GM19372 (cell line): ENCODE measurements around the gene TES.
A peak's percentile ranks its signal among the peaks of the same experiment; 100 is the strongest.

Source experiments
- ATAC-seq: cut with Tn5 transposase; IDR thresholded peaks from one replicate; pipeline ENCODE4 v1.9.1; 2021; ENCODE audit warnings: mild to moderate bottlenecking, low read depth, moderate library complexity; ENCODE audit not compliant: unreplicated experiment

Gene TES

GRCh38 chr7:116193329-116194087 is 16.8 kb upstream of the TES start:
- ATAC-seq: no peak

GRCh38 chr7:116194115-116194514 is 16.2 kb upstream of the TES start:
- ATAC-seq: no peak

GRCh38 chr7:116195451-116195850 is 14.9 kb upstream of the TES start:
- no peak for ATAC-seq

DNA sequence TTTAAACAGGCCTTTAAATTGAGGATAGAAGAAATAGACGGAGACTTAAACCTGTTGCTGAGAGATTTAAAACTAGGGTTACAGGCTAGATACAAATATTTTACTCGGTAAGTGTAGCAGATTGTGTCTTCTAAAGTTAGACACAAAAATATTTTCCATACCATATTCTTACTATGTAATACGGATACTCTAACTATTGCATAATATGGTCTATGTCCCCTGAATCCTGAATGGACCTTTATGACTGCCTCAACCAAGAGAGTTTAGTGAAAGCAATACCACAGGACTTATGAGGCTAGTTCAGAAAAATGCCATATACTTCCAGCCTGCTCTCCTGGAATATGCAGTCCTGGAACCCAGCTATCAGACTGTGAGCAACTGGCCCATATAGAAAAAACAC is 13.4 kb upstream of the TES start:
- ATAC-seq: no peak

DNA sequence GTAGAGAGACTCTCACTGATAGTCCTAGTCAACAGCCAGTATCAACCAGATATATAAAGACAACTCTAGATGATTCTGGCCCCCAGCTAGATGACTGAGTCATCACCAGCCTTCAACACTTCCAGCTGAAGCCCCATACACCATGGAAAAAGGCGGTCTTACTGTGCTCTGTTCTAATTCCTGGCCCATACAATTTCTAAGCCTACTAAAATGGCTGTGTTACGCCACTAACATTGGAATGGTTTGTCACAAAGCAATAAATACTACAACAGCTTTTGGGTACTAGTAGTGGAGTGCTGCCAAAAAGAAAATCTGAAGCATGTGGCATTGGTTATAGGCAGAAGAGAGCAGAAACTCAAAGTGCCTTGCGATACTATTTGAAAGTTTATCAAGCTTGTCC is 13.0 kb upstream of the TES start:
- ATAC-seq: no peak

GRCh38 chr7:116198748-116199410 is 11.5 kb upstream of the TES start:
- no peak for ATAC-seq

DNA sequence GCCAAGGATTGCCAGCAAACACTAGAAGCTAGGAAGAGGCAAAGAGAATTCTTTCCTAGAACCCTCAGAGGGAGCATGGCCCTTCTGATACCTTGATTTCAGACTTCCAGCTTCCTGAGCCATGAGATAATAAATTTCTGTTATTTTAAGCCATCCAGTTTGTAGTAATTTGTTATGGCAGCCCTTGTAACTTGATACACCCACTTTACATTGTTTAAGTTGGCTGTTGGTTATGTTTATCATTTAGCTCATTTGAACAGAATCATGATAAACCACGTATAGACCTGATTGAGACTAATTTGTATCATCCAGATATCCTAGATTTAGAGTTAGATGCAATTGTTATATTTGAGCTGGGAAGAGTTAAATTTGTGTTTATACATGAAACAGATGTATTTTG is 9.4 kb upstream of the TES start:
- no peak for ATAC-seq

- ATAC-seq: no peak
These were observed 4.2 kb upstream of the TES start for GRCh38 chr7:116206141-116206540.

- ATAC-seq: no peak
These were observed 1.4 kb upstream of the TES start for GRCh38 chr7:116208919-116209318.

- no peak for ATAC-seq
These were observed 723 bp upstream of the TES start for GRCh38 chr7:116209561-116210070.

DNA sequence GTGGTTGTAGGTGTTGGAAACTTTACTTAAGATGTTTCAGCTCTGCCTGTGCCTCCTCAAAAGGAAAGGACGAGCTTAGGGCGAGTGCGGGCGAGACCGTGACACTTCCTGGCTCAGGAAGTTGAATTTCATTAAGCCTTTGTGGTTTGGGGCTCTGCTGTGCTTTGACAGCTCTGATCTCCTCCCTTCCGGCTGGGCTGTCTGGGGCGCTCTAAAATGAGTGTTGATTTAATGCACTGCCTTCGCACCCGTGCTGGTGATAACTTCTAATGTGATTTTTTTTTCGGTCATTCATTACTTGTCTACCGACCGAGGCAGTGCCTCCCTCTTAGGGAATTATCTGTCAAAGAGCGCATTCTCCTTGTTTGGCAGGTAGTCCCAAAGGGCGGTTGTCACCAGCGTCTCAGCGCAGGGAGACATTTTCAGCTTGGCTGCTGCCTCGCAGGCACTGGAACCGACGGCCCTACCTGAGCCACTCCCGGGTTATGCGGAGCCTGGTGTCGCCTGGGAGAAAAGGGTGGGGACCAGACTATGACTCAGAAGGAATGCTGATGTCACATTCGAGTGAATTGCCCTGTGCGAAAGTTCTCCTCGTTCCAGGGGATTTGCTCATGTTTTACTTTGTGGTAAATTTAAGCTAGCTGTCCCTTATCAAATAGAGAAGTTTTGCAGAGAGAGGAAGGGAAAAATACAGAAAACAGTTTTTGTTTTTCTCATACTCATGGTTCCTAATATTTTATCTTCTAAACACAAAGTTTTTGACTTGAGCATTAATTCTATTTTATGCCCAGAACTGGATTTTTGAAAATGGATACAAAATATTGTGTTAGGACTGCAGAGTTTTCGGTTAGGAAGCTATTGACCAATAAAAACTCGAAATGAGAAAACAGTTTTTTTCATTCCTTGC is 920 bp downstream of the TES start:
- peak; percentile 61 for ATAC-seq

DNA sequence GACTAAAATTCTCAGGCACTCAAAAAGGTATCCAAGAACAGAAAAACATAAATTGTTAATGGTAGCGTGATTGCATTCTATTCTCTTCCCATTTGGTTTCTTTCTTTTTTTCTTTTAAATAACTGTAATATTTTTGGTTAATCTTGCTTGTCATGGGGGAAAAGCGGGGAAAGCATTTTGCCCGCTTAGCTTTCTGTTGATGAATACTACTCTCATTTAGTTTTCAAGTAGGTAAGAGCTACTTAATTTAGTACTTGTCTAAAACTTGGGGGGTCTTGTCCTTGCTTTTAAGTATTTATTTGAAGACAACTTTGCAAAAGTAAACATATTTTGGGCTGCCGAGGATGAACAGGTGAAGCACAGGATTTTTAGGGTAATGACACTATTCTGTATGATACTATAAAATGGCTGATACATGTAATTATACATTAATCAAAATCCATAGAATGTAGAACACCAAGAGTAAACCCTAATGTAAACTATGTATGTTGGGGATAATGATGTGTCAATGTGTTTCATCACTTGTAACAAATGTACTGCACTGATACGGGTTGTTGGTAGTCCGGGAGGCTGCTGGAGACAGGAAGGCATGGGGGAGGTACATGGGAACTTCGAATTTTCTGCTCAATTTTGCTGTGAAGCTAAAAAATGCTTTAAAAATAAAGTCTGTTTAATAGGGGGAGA is 1.7 kb downstream of the TES start:
- no peak for ATAC-seq

DNA sequence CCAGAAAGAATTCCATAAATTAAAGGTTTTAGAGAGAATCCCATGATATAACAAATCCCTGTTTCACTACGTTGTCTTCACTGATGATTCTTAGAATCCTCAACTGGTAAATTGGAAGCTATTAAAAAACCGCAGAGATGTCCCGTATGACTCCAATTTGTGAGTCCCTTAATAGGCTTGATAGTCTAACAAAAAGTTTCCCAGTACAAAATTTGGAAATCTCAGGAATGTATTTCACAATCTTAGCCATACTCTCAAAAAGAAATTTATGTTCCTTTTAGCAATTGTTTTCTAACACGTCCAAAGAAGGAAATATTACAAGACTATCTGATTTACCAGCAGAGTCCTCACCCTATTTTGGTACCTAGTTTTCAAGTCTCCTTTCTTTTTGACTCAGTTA is 2.5 kb downstream of the TES start:
- ATAC-seq: no peak

- no peak for ATAC-seq
These were observed 3.2 kb downstream of the TES start for GRCh38 chr7:116213361-116214130.

- no peak for ATAC-seq
These were observed 4.6 kb downstream of the TES start for GRCh38 chr7:116214921-116215320.

DNA sequence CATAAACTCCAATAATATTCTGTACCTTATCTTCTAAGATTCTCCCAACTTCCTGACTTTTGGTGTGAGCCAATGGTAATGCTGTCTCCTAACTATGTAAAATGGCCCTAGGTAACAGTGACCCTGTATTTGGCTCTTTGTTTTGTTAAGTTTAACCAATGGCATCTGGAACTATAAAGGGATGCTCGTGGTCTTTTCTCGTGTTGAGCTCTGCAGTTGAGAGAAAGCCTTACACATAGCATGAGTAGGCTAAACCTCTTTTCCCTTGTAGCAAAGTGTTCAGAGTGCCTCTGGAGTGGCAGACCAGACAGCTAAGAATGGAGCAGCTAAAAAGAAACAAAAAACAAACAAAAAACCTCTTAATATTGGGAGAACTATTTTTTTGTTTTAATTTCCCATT is 5.2 kb downstream of the TES start:
- ATAC-seq: no peak

DNA sequence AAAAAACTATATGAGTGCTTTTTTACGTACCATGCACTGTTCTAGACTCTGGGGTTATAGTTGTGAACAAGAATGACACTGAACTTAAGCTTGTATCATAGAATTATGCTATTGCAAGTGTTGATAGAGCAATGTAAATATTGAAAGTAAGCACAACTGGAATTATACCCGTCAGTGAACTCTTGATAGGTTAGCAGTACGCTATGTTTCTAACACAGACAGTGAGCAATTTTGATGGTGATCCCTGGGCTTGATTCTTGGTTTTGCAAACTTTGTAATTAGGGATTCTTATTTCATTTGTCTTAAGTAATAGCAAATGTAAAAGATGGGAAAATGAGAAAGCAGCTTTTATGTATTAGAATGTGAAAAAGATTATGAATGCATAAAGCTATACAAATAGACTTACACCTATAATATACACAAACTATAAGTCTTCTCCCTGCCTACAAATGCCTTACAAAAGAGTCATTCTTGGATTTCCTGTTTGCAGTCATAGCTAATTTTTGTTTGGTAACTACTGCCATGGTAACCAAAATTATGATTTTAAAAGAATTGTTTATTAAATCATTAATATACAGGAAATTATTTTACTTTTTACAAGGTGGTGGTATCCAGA is 6.7 kb downstream of the TES start:
- no peak for ATAC-seq

- no peak for ATAC-seq
These were observed 7.8 kb downstream of the TES start for GRCh38 chr7:116218051-116218645.

GRCh38 chr7:116218747-116219146 is 8.4 kb downstream of the TES start:
- no peak for ATAC-seq
